Right hindlimb (tissue), 1 donor: ENCODE results near the gene CHAD.

Experiments used
- DNase-seq: peaks from one replicate; pipeline ENCODE4 v3.0.0-alpha.2; 2018

The CHAD gene

DNA sequence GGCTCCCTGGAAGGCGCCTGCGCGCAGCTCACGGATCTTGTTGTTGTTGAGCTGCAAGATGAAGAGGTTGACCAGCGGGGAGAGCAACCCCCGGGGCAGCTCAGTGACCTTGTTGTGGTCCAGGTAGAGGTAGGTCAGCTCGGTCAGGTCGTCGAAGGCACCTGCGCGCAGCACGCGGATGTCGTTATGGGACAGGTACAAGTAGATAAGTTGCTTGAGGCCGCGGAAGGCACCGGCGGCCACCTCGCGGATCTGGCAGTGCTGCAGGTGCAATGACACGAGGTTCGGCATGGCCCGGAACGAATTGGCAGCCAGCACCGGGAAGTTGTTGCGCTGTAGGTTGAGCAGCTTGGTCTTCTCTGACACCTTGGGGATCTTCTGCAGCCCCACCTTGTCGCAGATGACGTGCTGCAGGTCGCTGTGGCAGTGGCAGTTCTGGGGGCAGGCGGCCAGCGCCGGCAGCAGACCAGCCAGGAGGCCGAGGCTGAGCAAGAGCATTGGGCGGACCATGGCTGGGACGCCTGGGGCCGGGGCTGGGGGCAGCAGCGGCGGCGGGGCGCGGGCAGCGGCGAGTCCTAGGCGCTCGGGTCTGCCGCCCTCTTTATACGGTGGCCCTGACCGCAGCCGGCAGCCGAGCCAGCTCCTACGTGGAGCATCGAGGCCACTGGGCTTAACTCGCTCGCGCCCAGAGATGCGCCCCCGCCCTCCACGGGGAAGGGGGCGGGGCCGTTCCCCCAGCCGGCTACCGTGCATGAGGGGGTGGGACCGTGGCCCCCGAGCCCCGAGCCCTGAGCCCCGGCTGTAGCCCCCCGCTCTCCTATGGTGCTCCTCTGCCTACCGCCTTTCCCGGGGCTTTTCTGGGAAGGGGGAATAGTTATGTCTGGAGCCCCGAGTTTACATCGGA is at the start of gene CHAD:
TSS of gene CHAD (minus strand) at position 577 of the 904 bp plus-strand sequence. CDS start at position 510, 67 bp downstream.
- peak; percentile 69 for DNase-seq

DNA sequence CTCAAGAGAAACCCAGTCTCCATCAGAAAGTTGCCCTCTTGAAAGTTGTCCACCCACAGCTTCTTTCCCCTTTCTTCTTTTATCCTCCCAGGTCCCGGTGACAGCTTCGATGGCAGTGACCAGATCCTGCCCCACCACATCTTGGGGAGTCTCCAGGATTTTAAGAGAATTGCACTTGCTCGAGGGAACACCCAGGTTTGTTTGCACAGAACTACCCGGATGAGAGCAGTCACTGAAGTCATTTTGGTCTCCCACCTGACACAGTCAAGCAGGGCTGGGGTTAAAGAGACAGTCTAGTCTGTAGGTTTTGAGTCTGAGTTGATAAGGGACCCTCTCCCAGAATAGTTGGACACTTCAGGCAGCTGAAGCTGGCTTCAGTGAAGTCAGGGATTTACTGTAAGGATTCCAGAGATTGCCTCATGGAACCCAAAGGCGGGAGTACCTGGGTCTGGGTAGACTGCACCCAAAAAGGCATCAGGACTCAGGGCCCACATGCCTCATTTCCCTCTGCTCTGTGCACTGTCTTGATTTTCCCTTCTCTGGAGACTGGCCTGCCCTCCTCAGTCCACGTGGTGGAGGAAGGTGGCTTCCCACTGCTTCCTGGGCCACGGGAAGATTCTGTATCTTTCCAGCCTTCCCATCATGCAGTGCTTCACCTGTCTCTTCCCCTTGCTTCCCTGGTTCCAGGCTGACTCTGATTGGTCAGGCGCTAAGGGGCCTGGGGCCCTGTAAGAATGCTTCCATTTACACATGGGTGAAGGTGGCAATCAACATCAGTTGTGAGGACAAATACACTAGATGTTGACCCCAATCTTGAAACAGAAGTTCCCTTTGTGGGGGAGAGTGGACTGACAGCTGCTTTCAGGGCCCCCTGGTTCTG is 49.1 kb upstream of the CHAD start:
- no peak for DNase-seq

- DNase-seq: no peak
Measured at GRCh38 chr17:50517011-50517410, 48.3 kb upstream of the CHAD start.

GRCh38 chr17:50514936-50515702 is 46.4 kb upstream of the CHAD start:
- DNase-seq: no peak

DNA sequence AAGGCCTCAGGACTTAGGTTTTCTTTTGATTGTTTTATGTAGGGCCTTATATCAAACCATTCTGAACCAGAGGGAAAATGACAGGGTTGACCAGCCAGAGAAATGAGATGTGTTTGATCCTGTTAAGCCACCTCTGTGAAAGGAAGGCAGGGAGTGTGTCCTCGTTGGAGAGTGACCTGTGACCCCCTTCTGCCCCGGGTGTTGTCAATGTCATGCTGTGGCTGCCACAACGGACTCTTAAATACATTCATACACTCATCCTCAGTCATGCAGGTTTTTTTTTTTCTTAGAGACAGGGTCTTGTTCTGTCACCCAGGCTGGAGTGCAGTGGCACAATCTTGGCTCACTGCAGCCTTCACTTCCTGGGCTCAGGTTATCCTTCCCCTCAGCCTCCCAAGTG is 45.7 kb upstream of the CHAD start:
- DNase-seq: no peak

- no peak for DNase-seq
Measured at GRCh38 chr17:50513495-50513894, 44.8 kb upstream of the CHAD start.

- DNase-seq: no peak
Measured at GRCh38 chr17:50511058-50511457, 42.4 kb upstream of the CHAD start.

GRCh38 chr17:50508573-50509460 is 40.1 kb upstream of the CHAD start:
- no peak for DNase-seq

DNA sequence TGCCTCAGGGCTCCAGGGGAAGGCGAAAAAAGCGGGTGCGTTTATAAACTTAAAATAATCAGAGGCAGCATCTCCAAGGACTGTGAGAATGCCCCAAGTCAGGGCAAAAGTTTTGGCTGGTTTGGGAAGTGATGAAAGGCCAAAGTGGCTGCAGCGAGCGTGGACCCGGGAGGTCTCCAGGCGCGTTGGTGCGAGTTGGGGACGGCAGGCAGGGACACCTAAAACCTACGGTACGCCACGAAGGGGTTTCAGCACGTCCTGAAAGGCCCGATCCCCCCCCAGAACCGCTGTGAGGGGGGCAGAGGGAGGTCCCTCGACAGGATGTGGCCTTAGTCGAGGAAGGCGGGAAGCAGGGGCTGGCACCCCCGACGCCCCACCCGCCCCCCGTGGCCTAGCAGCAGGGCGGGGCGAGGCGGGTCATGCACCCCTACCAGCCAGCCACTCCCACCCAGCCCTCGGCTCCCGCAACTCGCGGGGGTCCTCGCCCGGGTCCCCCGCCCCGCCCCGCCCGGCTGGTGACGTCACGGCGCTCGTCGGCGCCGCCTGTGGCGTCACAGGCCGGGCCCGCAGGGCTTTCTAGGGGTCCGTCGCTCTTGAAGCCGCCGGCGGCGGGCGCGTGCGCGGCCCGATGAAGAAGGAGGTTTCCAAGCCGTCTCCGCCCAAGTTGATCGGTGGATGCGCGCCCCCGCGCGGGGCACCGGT is 39.3 kb upstream of the CHAD start, which contains the start of gene MYCBPAP:
TSS of gene MYCBPAP (plus strand) at position 569 of the 702 bp plus-strand sequence. CDS start 236 bp downstream, outside the sequence.
- DNase-seq: peak; percentile 91

- DNase-seq: no peak
Measured at GRCh38 chr17:50506298-50506697, 37.6 kb upstream of the CHAD start.

DNA sequence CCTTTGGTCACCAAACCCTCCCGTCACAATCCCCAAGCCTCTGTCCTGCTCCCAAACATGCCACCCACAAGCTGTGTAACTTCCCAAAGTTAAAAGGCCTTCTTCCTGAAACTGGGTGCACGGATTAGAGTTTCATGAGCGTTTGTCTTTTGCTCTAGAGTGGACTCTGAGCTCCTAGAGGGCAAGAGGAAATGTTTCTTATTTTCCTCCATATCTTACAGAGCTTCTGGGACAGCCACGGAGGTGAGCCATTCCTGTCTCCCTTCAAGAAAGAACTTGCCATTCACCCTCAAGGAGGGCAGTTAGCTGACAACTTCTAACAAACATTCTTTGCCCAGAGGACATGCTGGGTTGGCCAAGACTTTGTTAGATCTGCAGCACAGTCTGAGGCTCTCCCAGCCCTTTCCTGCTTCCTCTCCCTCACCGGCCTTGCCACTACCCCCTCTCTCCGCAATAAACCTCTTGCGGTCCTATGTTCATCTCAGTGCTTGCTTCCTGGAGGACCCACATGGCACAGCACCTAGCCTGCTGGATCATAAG is 37.0 kb upstream of the CHAD start:
- DNase-seq: no peak

- DNase-seq: no peak
Measured at GRCh38 chr17:50502301-50502990, 33.8 kb upstream of the CHAD start.

GRCh38 chr17:50501054-50501453 is 32.4 kb upstream of the CHAD start:
- DNase-seq: no peak

GRCh38 chr17:50499721-50500120 is 31.0 kb upstream of the CHAD start:
- DNase-seq: no peak

DNA sequence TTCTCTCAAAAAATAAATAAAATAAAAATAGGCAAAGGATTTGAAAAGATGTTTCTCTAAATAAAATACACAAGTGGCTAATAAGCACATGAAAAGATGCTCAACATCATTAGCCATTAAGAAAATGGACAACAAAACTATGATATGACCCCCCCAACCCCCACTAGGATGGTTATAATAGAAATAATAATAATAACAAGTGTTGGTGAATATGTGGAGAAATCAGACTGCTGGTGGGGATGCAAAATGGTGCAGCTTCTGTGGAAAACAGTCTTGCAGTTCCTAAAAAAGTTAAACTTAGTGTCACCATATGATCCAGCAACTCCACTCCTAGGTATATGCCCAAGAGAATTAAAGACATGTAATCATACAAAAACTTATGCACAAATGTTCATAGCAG is 30.6 kb upstream of the CHAD start:
- no peak for DNase-seq

- DNase-seq: no peak
Measured at GRCh38 chr17:50498021-50498874, 29.6 kb upstream of the CHAD start.

DNA sequence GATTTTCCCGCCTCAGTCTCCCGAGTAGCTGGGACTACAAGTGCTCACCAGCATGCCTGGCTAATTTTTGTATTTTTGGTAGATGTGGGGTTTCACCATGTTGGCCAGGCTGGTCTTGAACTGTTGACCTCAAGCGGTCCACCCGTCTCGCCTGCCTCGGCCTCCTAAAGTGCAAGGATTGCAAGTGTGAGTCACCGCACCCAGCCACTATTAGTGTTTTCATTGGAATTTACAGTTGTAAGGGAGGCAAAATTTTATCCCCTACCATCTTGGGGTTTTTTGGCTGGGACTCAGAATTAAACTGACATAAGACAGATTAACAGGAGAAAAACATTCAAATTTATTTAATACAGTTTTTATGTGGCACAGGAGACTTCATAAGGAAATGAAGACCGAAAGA is 27.2 kb upstream of the CHAD start:
- DNase-seq: no peak

- no peak for DNase-seq
Measured at GRCh38 chr17:50495217-50495823, 26.6 kb upstream of the CHAD start.

- no peak for DNase-seq
Measured at GRCh38 chr17:50493744-50494143, 25.1 kb upstream of the CHAD start.
